GM19025 (cell line): Measurements from ENCODE around the gene FOXA3.

ENCODE experiments used
- ATAC-seq: cut with Tn5 transposase; IDR thresholded peaks from one replicate; pipeline ENCODE4 v1.9.1; 2021; ENCODE audit warnings: mild to moderate bottlenecking, low read depth, moderate library complexity; ENCODE audit not compliant: unreplicated experiment

FOXA3 gene

GRCh38 chr19:45913874-45914830 is 50.0 kb downstream of the FOXA3 start, which contains the start of gene NANOS2:
Gene NANOS2 (minus strand): TSS chr19:45914778. CDS start chr19:45914693, 85 bp downstream.
- no peak for ATAC-seq

GRCh38 chr19:45917421-45918091 is 53.4 kb downstream of the FOXA3 start:
- ATAC-seq = no peak

GRCh38 chr19:45918721-45919120 is 54.6 kb downstream of the FOXA3 start:
- no peak for ATAC-seq

- ATAC-seq = no peak
These were observed 55.6 kb downstream of the FOXA3 start for GRCh38 chr19:45919678-45920077.

GRCh38 chr19:45920458-45920857 is 56.3 kb downstream of the FOXA3 start:
- ATAC-seq = no peak

- no peak for ATAC-seq
These were observed 58.2 kb downstream of the FOXA3 start for GRCh38 chr19:45922281-45922680.
